Measurements from ENCODE around the gene HCRT.
"Not testable (repeated sequence)": the region's sequence is repeated elsewhere in the genome, so short reads cannot be mapped to it uniquely, and the experiment has no call there.

Gene HCRT

DNA sequence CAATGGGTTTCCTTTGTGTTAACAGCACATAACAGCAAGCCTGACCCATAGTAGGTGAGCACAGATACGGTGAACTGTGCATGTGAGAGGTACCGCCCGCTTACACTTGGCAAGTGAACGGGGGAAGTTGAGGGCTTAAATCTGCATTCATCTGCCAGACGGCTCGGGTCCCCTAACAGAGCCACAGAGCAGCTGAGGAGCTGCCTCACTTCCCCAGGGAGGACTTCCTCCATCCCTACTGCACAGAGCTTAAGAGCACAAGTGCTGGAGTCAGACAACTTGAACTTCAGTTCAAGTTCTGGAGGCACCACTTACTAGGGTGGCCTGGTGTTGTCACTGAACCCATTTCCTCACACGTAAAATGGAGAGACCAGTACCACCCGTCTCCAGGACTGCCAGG is 43.9 kb downstream of the HCRT start:
- DNase-seq (ENCODE audit: low read depth in 3 of 3) = no peak

DNA sequence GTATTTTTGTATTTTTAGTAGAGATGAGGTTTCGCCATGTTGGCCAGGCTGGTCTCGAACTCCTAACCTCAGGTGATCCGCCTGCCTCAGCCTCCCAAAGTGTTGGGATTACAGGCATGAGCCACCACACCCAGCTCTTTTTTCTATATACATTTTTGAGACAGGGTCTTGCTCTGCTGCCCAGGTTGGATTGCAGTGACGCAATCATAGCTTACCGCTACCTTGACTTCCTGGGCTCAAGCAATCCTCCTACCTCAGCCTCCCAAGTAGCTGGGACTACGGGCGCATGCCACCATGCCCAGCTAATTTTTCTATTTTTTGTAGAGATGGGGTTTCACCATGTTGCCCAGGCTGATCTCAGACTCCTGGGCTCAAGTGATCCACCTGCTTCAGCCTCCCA is 44.6 kb downstream of the HCRT start:
- not testable (repeated sequence) for DNase-seq (ENCODE audit: low read depth in 3 of 3)

DNA sequence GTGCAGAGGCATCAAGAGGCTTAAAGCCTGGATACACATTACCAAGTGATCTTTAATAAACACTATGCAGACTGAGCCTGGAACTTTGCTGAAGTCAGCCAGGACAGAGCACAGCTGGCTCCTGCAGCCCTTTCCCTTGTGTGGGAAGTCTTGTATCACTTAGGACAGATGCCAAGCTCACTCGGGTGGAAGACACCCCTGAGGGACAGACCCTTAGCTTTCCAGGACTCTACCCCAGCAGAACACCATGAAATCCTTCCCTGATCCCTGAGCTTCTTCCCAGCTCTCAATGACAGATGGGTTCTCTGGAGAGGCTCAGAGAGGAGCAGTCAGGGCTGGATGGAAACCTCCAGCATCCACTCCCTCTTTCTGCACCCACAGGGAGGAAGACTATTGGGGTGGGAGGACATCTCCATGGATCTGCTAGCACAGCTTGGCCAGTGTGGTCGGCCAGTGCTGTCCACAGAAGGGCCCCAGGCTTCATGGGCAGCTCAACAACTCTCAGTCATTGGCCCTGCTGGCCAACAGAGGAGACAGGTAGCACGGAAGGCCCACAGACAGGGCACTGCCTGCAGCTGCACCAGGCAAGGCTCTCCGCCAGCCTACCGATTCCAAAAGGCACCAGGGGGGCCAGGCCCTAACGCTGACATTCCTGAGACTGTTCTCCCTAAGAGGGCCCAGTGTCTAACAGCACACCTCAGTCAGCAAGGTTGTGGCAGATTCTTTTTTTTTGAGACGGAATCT is 46.3 kb downstream of the HCRT start:
- no peak for DNase-seq (ENCODE audit: low read depth in 3 of 3)

DNA sequence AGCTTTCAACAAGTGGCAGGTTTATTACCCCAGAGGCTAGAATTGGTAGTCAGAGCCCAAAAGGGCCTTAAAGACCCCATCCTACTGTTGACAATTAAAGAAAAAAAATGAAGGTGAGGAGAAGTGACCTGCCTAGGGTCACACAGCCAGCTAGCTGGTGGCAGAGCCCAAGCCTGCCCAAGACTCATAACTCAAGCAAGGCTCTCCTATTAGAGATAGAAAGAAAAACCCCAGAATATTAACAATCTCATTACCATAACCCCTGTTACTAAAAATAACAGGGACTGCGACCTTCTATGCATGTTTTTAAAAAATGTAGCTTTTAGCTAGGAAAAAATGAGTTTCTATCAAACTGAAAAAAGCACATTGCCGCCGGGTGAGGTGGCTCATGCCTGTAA is 48.6 kb downstream of the HCRT start:
- DNase-seq (ENCODE audit: low read depth in 3 of 3) = no peak

DNA sequence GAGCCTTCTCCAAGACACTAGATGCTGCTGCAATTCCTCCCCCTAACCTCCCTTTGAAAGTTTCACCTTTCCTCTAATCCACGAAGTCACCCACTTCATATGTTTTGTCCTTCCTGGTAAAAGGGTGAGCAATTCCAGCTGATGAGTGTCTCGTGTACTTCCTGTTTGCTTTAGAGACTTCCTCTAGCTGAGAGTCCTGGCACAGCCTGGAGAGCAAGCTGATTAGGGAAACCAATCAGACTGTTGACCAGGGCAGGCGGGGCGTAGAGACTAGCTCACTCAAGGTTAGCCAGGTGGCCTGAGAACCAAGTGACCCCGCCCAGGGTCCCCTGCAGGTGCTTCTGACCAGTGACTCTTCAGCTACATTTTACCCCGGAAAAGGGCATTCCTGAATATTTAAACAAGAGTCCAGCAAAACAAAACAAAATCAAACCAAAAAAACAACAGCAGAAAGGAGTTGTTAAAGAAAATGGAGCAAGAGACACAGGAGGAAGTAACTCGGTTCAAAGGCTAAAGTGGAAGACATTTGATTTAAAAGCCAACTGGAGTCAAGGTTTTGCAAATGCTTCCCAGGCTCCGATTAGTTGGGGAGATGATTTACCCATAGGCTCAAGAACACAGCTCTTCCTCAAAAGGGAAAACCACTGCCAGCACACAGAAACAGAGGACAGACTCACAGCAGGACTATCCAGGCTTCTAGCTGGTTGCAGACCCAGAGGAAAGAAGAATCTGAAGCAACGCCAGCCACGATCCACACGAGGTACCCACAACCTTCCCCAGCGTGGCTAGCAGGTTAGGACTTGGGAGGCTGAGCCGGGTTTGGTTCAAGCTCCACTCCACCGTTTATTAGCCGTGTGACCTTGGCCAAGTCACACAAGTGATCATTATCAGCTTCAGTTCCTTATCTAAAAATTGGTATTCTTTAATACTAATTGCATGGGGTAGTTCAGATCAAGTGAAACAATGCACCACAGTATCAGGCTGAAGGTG is 49.3 kb downstream of the HCRT start:
- DNase-seq (ENCODE audit: low read depth in 3 of 3) = no peak

DNA sequence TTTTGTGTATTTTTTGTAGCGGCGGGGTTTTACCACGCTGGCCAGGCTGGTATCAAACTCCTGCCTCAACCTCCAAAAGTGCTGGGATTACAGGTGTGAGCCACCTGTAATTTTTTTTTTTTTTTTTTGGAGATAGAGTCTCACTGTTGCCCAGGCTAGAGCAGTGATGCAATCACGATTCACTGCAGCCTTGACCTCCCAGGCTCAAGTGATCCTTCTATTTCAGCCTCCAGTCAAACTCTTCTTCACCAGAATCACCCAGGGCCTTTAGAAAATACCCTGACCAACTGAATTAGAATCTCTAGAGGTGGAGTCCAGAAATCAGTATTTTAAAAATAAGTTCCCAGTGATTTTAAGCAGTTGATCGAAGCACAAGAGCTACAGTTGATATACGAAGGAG is 50.1 kb downstream of the HCRT start:
- no peak for DNase-seq (ENCODE audit: low read depth in 3 of 3)

Data from stimulated activated CD4-positive, alpha-beta T cell treated with anti-CD3 and anti-CD28 coated beads, TNF-alpha, amount 100 ng/mL, for 4 hours (primary cell).